ENCODE measurements around the gene LARP4B. TPM values are rescaled to one million over a fixed set of nuclear protein-coding genes. Genes with fewer than 3 reads are reported as not detected.

LARP4B gene
- total RNA-seq, 1 experiment from 2014 or later: 122 TPM

- no peaks in the 10 kb centered on the region for H3K27me3 ChIP-seq (ENCODE audit: insufficient read depth, low read length)
- DNase-seq (ENCODE audit: low read depth, low spot score) (no peak), ATAC-seq (no peak; the same call in 1 of the 2 replicates)
- no peak overlapping the region for H3K9ac ChIP-seq (ENCODE audit: low read length)
- no peak overlapping the region for H2AFZ ChIP-seq (ENCODE audit: low read depth, low read length, poor library complexity, severe bottlenecking)
- TF ChIP-seq SRF (IDR thresholded peaks at IDR 0.05; ENCODE audit: low read depth): no peak
- no peak for TF ChIP-seq EZH2 (IDR thresholded peaks at IDR 0.05)
- TF ChIP-seq EGR1 (IDR thresholded peaks at IDR 0.05; ENCODE audit: low read depth): no peak
- no peak for TF ChIP-seq FOSL1 (IDR thresholded peaks at IDR 0.05; ENCODE audit: low read depth)
- TF ChIP-seq RAD21 (IDR thresholded peaks at IDR 0.05; ENCODE audit: low read depth): no peak
- POLR2A ChIA-PET: no interaction called here
- H3K4me1 ChIP-seq (ENCODE audit: control insufficient read depth in 1 of 2, insufficient read depth in 2 of 2, low read length in 2 of 2): peaks cover 10 to 18% of the 10 kb centered on the region in 2 experiments; a peak in 3 of 4 replicates
- H3K9me2 ChIP-seq (ENCODE audit: insufficient read depth): no peaks in the 10 kb centered on the region
- peaks cover 51 to 63% of the 10 kb centered on the region in 2 experiments for H3K36me3 ChIP-seq (ENCODE audit: control insufficient read depth in 1 of 2, insufficient read depth in 2 of 2, low read length in 2 of 2)
- RAD21 ChIA-PET (ENCODE audit: low non-redundant PET in 1 of 2, low total read pairs in 2 of 2, uncharacterized antibody in 2 of 2, unreplicated experiment in 2 of 2): no interaction called here
- peaks cover 20% of the 10 kb centered on the region; the same call in 1 of the 2 replicates for H3K79me2 ChIP-seq (ENCODE audit: insufficient read depth, low read length)
- H3K4me2 ChIP-seq (ENCODE audit: low read length): 0 out of 2 replicates have a peak overlapping the region, but pooled peaks have one; percentile 13
- no peak overlapping the region for H3K4me3 ChIP-seq (replicated peaks in 1 of 2; ENCODE audit: low read depth in 1 of 2, low read length in 2 of 2)
- H3K9me3 ChIP-seq (ENCODE audit: control insufficient read depth in 1 of 2, insufficient read depth in 1 of 2, low read depth in 1 of 2, low read length in 2 of 2): no peaks in the 10 kb centered on the region
- intact Hi-C loops (cut with micrococcal nuclease): no loop called here
- H3K27ac ChIP-seq (ENCODE audit: low read depth, low read length): peak overlapping the region; percentile 20; the same call in 1 of the 2 replicates
- no peaks in the 10 kb centered on the region for H4K20me1 ChIP-seq (ENCODE audit: insufficient read depth)
- BruUV-seq (replicated peaks): no TSS peak
- CTCF ChIA-PET: no interaction called here
Measured at GRCh38 chr10:819816-820215, 111.7 kb downstream of the LARP4B start.

- POLR2A ChIA-PET: no interaction called here
- no TSS peak for BruUV-seq (replicated peaks)
- H3K4me2 ChIP-seq (ENCODE audit: low read length): 0 out of 2 replicates have a peak overlapping the region, but pooled peaks have one; percentile 13
- CTCF ChIA-PET: no interaction called here
- peaks cover 47 to 68% of the 10 kb centered on the region in 2 experiments for H3K36me3 ChIP-seq (ENCODE audit: control insufficient read depth in 1 of 2, insufficient read depth in 2 of 2, low read length in 2 of 2)
- DNase-seq (ENCODE audit: low read depth, low spot score): peak; percentile 22
- H4K20me1 ChIP-seq (ENCODE audit: insufficient read depth): no peaks in the 10 kb centered on the region
- no peak overlapping the region for H3K9ac ChIP-seq (ENCODE audit: low read length)
- RAD21 ChIA-PET (ENCODE audit: low non-redundant PET in 1 of 2, low total read pairs in 2 of 2, uncharacterized antibody in 2 of 2, unreplicated experiment in 2 of 2): no interaction called here
- intact Hi-C loops (cut with micrococcal nuclease): no loop called here
- TF ChIP-seq ZBTB33 (IDR thresholded peaks at IDR 0.05; ENCODE audit: extremely low read depth, insufficient replicate concordance, low read length) (no peak), ZNF274 (IDR thresholded peaks at IDR 0.05; ENCODE audit: low read depth, low read length) (no peak), SP1 (IDR thresholded peaks at IDR 0.05; ENCODE audit: low read depth) (peak; percentile 25; the same call in 1 of the 2 replicates), JUND (IDR thresholded peaks at IDR 0.05) (peak; percentile 22; the same call in 1 of the 2 replicates), MAX (IDR thresholded peaks at IDR 0.05) (0 out of 2 replicates have a peak, but pooled peaks have one; percentile 25), ZFX (IDR thresholded peaks at IDR 0.05) (no peak), RAD21 (IDR thresholded peaks at IDR 0.05; ENCODE audit: low read depth) (no peak)
- peaks cover 10 to 18% of the 10 kb centered on the region in 2 experiments; a peak in 3 of 4 replicates for H3K4me1 ChIP-seq (ENCODE audit: control insufficient read depth in 1 of 2, insufficient read depth in 2 of 2, low read length in 2 of 2)
- no peaks in the 10 kb centered on the region for H3K27me3 ChIP-seq (ENCODE audit: insufficient read depth, low read length)
- no peak overlapping the region for H2AFZ ChIP-seq (ENCODE audit: low read depth, low read length, poor library complexity, severe bottlenecking)
- H3K79me2 ChIP-seq (ENCODE audit: insufficient read depth, low read length): peaks cover 20% of the 10 kb centered on the region; the same call in 1 of the 2 replicates
- peak overlapping the region; percentile 20; the same call in 1 of the 2 replicates for H3K27ac ChIP-seq (ENCODE audit: low read depth, low read length)
- H3K9me3 ChIP-seq (ENCODE audit: control insufficient read depth in 1 of 2, insufficient read depth in 1 of 2, low read depth in 1 of 2, low read length in 2 of 2): no peaks in the 10 kb centered on the region
- no peak overlapping the region for H3K4me3 ChIP-seq (replicated peaks in 1 of 2; ENCODE audit: low read depth in 1 of 2, low read length in 2 of 2)
- peak; percentile 74 for ATAC-seq
- H3K9me2 ChIP-seq (ENCODE audit: insufficient read depth): no peaks in the 10 kb centered on the region
Measured at GRCh38 chr10:819326-819725, 112.2 kb downstream of the LARP4B start.

Measured in HCT116 (cell line).